Measurements from ENCODE around the gene BRD7.

- TF ChIP-seq CTCF (IDR thresholded peaks at IDR 0.05; ENCODE audit: insufficient read depth, low read length) (no peak), GABPA (IDR thresholded peaks at IDR 0.05; ENCODE audit: low read depth) (no peak), POLR2AphosphoS5 (IDR thresholded peaks at IDR 0.05; ENCODE audit: low read depth) (no peak), REST (IDR thresholded peaks at IDR 0.05; ENCODE audit: insufficient replicate concordance, low read depth) (no peak), SPI1 (IDR thresholded peaks at IDR 0.05; ENCODE audit: borderline replicate concordance, low read depth) (no peak)
These were observed 53.3 kb downstream of the BRD7 start for GRCh38 chr16:50315346-50315997.

Data from HL-60 (cell line).